GM18505 (cell line): ENCODE data around the gene MEAF6.
"Not testable (repeated sequence)": the region's sequence is repeated elsewhere in the genome, so short reads cannot be mapped to it uniquely, and the experiment has no call there.

Experiments used
- ATAC-seq: cut with Tn5 transposase; IDR thresholded peaks from one replicate; pipeline ENCODE4 v1.9.1; 2021; ENCODE audit not compliant: unreplicated experiment
- POLR2A ChIP-seq: IDR thresholded peaks from 4 replicates; pipeline ENCODE4 v1.6.1; 2011; ENCODE audit warnings: borderline replicate concordance; ENCODE audit not compliant: insufficient read depth, insufficient read length; ENCODE audit errors: extremely low read depth

The MEAF6 gene

GRCh38 chr1:37509181-37509580, 5.4 kb downstream of the MEAF6 start:
- no peak for TF ChIP-seq POLR2A
- ATAC-seq: no peak

- no peak for ATAC-seq
- TF ChIP-seq POLR2A: no peak
Measured at GRCh38 chr1:37506740-37507139, 7.8 kb downstream of the MEAF6 start.

- ATAC-seq: not testable (repeated sequence)
Measured at GRCh38 chr1:37502791-37503190, 11.8 kb downstream of the MEAF6 start.

GRCh38 chr1:37502104-37502503, 12.5 kb downstream of the MEAF6 start:
- no peak for TF ChIP-seq POLR2A
- no peak for ATAC-seq

- TF ChIP-seq POLR2A: no peak
- no peak for ATAC-seq
Measured at GRCh38 chr1:37501661-37502060, 12.9 kb downstream of the MEAF6 start.

- no peak for ATAC-seq
- no peak for TF ChIP-seq POLR2A
Measured at GRCh38 chr1:37498872-37499617, 15.5 kb downstream of the MEAF6 start.

- ATAC-seq: no peak
- TF ChIP-seq POLR2A: no peak
Measured at GRCh38 chr1:37497832-37498231, 16.7 kb downstream of the MEAF6 start.

GRCh38 chr1:37495875-37496274, 18.7 kb downstream of the MEAF6 start:
- TF ChIP-seq POLR2A: no peak
- no peak for ATAC-seq

- ATAC-seq: no peak
Measured at GRCh38 chr1:37493336-37494098, 21.0 kb downstream of the MEAF6 start.

GRCh38 chr1:37487619-37487984, 27.0 kb downstream of the MEAF6 start:
- no peak for ATAC-seq
- no peak for TF ChIP-seq POLR2A

More at GRCh38 chr1:37493336-37494098, 21.0 kb downstream of the MEAF6 start:
- TF ChIP-seq POLR2A: no peak

- TF ChIP-seq POLR2A: no peak
- ATAC-seq: no peak
Measured at GRCh38 chr1:37486680-37487618, 27.6 kb downstream of the MEAF6 start.

- no peak for ATAC-seq
- no peak for TF ChIP-seq POLR2A
Measured at GRCh38 chr1:37485902-37486679, 28.5 kb downstream of the MEAF6 start.
